Fibroblast of pulmonary artery (primary cell): ENCODE data around the gene TSHZ2.

Experiments
- DNase-seq: peaks from one replicate; pipeline ENCODE4 v3.0.0-alpha.2; 2010; ENCODE audit warnings: low read depth
- H3K4me3 ChIP-seq: replicated peaks from 2 replicates; pipeline ENCODE4 v1.5.1; 2011; ENCODE audit warnings: low read depth, mild to moderate bottlenecking, control low read depth, low read length, moderate library complexity
- TF ChIP-seq, protein P1 (sequence below): IDR thresholded peaks from 2 replicates; pipeline ENCODE4 v1.5.1; 2011; ENCODE audit warnings: mild to moderate bottlenecking, control low read depth, low read length, inconsistent platforms; ENCODE audit errors: missing control alignments

Gene TSHZ2

GRCh38 chr20:52936351-52937340 lies 35.5 kb upstream of the TSHZ2 start:
- DNase-seq, result no peak
- TF ChIP-seq, protein P1, sequence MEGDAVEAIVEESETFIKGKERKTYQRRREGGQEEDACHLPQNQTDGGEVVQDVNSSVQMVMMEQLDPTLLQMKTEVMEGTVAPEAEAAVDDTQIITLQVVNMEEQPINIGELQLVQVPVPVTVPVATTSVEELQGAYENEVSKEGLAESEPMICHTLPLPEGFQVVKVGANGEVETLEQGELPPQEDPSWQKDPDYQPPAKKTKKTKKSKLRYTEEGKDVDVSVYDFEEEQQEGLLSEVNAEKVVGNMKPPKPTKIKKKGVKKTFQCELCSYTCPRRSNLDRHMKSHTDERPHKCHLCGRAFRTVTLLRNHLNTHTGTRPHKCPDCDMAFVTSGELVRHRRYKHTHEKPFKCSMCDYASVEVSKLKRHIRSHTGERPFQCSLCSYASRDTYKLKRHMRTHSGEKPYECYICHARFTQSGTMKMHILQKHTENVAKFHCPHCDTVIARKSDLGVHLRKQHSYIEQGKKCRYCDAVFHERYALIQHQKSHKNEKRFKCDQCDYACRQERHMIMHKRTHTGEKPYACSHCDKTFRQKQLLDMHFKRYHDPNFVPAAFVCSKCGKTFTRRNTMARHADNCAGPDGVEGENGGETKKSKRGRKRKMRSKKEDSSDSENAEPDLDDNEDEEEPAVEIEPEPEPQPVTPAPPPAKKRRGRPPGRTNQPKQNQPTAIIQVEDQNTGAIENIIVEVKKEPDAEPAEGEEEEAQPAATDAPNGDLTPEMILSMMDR, result no peak

GRCh38 chr20:52937591-52938100 lies 34.5 kb upstream of the TSHZ2 start:
- TF ChIP-seq, protein P1, result no peak
- DNase-seq, result no peak
- H3K4me3 ChIP-seq, result no peak overlapping the region

More at GRCh38 chr20:52936351-52937340, 35.5 kb upstream of the TSHZ2 start:
- no peak overlapping the region for H3K4me3 ChIP-seq

DNA sequence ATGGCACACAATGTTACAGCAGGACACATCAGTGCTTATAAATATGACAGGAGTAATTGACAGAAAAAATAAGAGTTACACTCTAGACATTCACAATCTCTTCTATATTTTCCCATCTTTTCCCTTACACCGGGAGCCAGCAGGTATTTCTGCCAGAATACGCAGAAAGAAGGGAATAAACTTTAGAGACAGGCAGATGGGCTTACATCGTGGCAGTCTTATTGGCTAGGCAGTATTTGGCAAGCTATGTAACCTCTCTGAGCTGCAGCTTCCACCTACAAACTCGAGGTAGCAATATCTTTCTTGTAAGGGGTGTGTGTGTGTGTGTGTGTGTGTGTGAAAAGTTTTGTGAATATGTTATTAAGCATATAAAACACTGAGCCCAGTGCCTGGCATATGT lies 33.0 kb upstream of the TSHZ2 start:
- TF ChIP-seq, protein P1, result no peak
- no peak for DNase-seq
- no peak overlapping the region for H3K4me3 ChIP-seq

- TF ChIP-seq, protein P1, result no peak
- no peak overlapping the region for H3K4me3 ChIP-seq
- no peak for DNase-seq
Measured at GRCh38 chr20:52941808-52942207, 30.4 kb upstream of the TSHZ2 start.

- TF ChIP-seq, protein P1, result no peak
- H3K4me3 ChIP-seq, result no peak overlapping the region
- peak; percentile 57 for DNase-seq
Measured at GRCh38 chr20:52943185-52943841, 28.8 kb upstream of the TSHZ2 start.

DNA sequence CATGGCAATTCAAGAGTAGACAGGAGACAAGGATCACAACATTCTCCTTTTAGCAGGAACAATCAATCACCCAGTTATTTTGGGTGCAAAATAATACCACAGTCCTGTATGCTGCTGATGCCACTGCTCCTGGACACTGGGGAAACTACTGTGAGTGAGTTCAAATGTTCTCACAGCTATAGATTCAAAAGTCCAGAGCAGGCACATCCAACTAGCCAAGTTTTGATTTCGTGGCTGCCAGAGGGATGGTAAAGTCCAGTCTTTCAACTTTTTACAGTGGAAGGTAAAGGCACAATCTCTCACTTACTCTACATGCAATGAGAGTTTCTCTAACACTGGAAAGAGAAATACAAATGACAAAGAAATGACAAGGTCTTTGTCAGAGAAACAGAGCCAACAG lies 26.9 kb upstream of the TSHZ2 start:
- TF ChIP-seq, protein P1, result no peak
- DNase-seq, result no peak

More for the DNA sequence above, 26.9 kb upstream of the TSHZ2 start:
- H3K4me3 ChIP-seq, result no peak overlapping the region
